Testis (tissue), 3 donors: ENCODE data around the gene ST6GAL1. TPM values are rescaled to one million over a fixed set of nuclear protein-coding genes. Genes with fewer than 3 reads are reported as not detected.
"Not testable (repeated sequence)": the region's sequence is repeated elsewhere in the genome, so short reads cannot be mapped to it uniquely, and the experiment has no call there.

Experiments used
- DNase-seq: peaks from one replicate; pipeline ENCODE4 v3.0.0-alpha.2; 2019
- H3K27ac ChIP-seq, 2 donors: fragments of 200-600 bp; sonication (generic); one replicate each; pipeline ENCODE4 v1.5.1; 2019
- H3K27me3 ChIP-seq: fragments of 200-600 bp; sonication (generic); one replicate; pipeline ENCODE4 v1.5.1; 2019
- H3K36me3 ChIP-seq: fragments of 200-600 bp; sonication (generic); one replicate; pipeline ENCODE4 v1.5.1; 2017; ENCODE audit warnings: low read depth; ENCODE audit errors: missing control alignments
- H3K4me1 ChIP-seq: fragments of 200-600 bp; sonication (generic); one replicate; pipeline ENCODE4 v1.5.1; 2019
- H3K4me3 ChIP-seq, 2 donors: fragments of 200-600 bp; sonication (generic); one replicate each; pipeline ENCODE4 v1.5.1; 2017 to 2019
- H3K9me3 ChIP-seq: fragments of 200-600 bp; sonication (generic); one replicate; pipeline ENCODE4 v1.5.1; 2017
- POLR2A ChIP-seq: fragments of 450-650 bp; IDR thresholded peaks from one replicate; pipeline ENCODE4 v1.6.1; 2017; ENCODE audit warnings: antibody characterized with exemption, mild to moderate bottlenecking, moderate library complexity
- WGBS, 2 donors: methylation state at CpG; one replicate each; pipeline ENCODE4 v1.1.5; 2018; 5-methylcytosine and 5-hydroxymethylcytosine counted together
- intact Hi-C: fragments of 100-400 bp; cut with DNase I; formaldehyde crosslinking; loops from one replicate; pipeline ENCODE4 v1.15.1; 2023; ENCODE audit warnings: low total_unique reads
- polyA plus RNA-seq: library from polyadenylated mRNA; stranded (reverse); fragments of 350-450 nt; fragmentation: Illumina TruSeq; extraction: RNeasy Lipid Tissue Mini Kit (QIAGEN cat#74804); gene quantifications from one replicate; pipeline ENCODE4 v1.2.3, GENCODE V29; 2014; ENCODE audit warnings: low read depth, low replicate concordance; ENCODE audit not compliant: insufficient read depth
- total RNA-seq, 2 donors: library from RNA; depleted of rRNA; stranded (reverse); fragments of >200 nt; gene quantifications; one replicate each; pipeline ENCODE4 v1.2.3, GENCODE V29; 2016
- TF ChIP-seq, protein P1 (sequence below), 3 experiments: fragments of 450-650 bp in 2 of 3; fragments of 200-600 bp in 1 of 3; sonication (generic) in 1 of 3; IDR thresholded peaks; one replicate each; pipeline ENCODE4 v1.5.1; 2016 to 2019; ENCODE audit warnings: antibody characterized with exemption in 3 of 3, mild to moderate bottlenecking in 2 of 3, moderate library complexity in 1 of 3

The ST6GAL1 gene
- total and polyA plus RNA-seq, 3 donors from 2014 or later = 12.8 to 26.3 (median 16.9) TPM

DNA sequence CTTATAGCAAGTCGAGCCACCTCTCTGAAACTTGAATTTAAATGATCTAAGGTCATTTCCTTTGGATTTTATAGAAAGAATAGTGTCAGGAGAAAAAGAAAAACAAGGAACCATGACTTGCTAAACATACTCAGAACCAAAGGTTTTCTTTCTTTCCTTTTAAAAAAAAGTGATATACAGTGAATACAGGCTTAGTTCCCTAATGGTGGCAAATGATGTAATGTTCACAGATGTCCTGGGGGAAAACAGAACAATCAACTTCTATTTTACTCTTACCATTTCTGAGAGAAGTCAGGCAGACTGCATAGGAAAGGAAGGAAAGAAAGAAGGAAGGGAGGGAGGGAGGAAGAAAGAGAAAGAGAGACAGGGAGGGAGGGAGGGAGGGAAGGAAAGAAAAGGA is 56.5 kb downstream of the ST6GAL1 start:
- Histone ChIP-seq H3K4me1 (no peaks in the 10 kb centered on the region), H3K27me3 (no peaks in the 10 kb centered on the region), H3K36me3 (no peaks in the 10 kb centered on the region), H3K27ac (no peak overlapping the region), H3K9me3 (no peaks in the 10 kb centered on the region), H3K4me3 (no peak overlapping the region)
- intact Hi-C loops = no loop called here
- no peak for TF ChIP-seq POLR2A
- TF ChIP-seq, protein P1, sequence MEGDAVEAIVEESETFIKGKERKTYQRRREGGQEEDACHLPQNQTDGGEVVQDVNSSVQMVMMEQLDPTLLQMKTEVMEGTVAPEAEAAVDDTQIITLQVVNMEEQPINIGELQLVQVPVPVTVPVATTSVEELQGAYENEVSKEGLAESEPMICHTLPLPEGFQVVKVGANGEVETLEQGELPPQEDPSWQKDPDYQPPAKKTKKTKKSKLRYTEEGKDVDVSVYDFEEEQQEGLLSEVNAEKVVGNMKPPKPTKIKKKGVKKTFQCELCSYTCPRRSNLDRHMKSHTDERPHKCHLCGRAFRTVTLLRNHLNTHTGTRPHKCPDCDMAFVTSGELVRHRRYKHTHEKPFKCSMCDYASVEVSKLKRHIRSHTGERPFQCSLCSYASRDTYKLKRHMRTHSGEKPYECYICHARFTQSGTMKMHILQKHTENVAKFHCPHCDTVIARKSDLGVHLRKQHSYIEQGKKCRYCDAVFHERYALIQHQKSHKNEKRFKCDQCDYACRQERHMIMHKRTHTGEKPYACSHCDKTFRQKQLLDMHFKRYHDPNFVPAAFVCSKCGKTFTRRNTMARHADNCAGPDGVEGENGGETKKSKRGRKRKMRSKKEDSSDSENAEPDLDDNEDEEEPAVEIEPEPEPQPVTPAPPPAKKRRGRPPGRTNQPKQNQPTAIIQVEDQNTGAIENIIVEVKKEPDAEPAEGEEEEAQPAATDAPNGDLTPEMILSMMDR (IDR thresholded peaks at IDR 0.05) = no peak
- DNase-seq = no peak
- 100% methylated on average over 1 of the region's 1 CpG for WGBS, 2 donors

- no peak for TF ChIP-seq POLR2A
- WGBS, 2 donors = 87 to 96% methylated on average over 3 of the region's 3 CpGs
- Histone ChIP-seq H3K27ac (no peak overlapping the region), H3K27me3 (no peaks in the 10 kb centered on the region), H3K4me1 (no peaks in the 10 kb centered on the region), H3K36me3 (no peaks in the 10 kb centered on the region), H3K4me3 (no peak overlapping the region), H3K9me3 (no peaks in the 10 kb centered on the region)
- no peak for DNase-seq
- intact Hi-C loops = no loop called here
Measured at GRCh38 chr3:186988806-186989205, 58.5 kb downstream of the ST6GAL1 start.

- H3K4me3 ChIP-seq = no peak overlapping the region
- H3K9me3 ChIP-seq = no peaks in the 10 kb centered on the region
- H3K27me3 ChIP-seq = no peaks in the 10 kb centered on the region
- H3K36me3 ChIP-seq = no peaks in the 10 kb centered on the region
- intact Hi-C loops = no loop called here
- H3K4me1 ChIP-seq = no peaks in the 10 kb centered on the region
- DNase-seq = no peak
- 81 to 94% methylated on average over 1 of the region's 1 CpG for WGBS, 2 donors
- no peak for TF ChIP-seq POLR2A
- TF ChIP-seq, protein P1 (IDR thresholded peaks at IDR 0.05) = no peak
- H3K27ac ChIP-seq = no peak overlapping the region
Measured at GRCh38 chr3:186989429-186989828, 59.1 kb downstream of the ST6GAL1 start.

DNA sequence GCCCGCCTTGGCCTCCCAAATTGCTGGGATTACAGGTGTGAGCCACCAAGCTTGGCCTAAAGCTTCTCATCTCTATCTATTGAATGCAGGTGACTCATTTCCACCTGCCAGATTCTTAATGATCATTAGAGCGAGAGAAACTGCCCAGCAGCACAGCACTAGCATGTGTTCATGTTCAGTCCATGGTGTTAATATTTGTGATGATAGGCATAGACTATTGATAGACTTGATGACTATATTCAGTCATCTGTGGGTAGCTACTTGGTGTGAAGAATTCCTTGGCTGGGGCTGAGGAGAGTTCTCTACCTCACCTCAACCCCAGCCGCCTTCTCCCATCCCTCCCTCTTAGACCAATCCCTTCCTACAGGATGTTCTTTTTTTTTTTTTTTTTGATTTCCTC is 60.0 kb downstream of the ST6GAL1 start:
- H3K27ac ChIP-seq = no peak overlapping the region
- H3K4me1 ChIP-seq = no peaks in the 10 kb centered on the region
- H3K36me3 ChIP-seq = no peaks in the 10 kb centered on the region
- no peaks in the 10 kb centered on the region for H3K9me3 ChIP-seq
- H3K4me3 ChIP-seq = no peak overlapping the region
- no peak for TF ChIP-seq POLR2A
- TF ChIP-seq, protein P1 (IDR thresholded peaks at IDR 0.05) = no peak
- H3K27me3 ChIP-seq = no peaks in the 10 kb centered on the region
- WGBS, 2 donors = 92 to 96% methylated on average over 3 of the region's 3 CpGs
- intact Hi-C loops = no loop called here
- DNase-seq = no peak

DNA sequence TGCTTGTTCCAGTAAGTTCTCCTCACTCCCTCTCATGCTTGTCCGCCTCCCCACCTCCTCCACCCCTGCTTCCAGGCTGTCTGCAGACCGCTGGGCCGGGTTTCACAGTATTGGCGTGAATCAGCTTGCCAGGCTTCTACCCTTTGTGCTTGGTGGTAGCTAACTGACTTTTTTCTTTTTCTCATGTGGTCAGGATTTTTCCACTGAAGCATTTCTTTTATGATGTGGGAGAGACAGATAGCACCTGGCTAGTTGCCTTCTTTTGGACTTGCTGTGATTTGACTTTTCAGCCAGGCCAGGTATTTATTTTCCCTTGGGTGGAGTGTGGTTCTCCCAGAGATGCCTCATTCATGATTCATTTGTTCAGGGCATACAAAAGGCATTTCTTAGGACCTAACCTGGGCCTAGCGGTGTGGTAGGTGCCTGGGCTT is 60.6 kb downstream of the ST6GAL1 start:
- intact Hi-C loops = no loop called here

GRCh38 chr3:186991470-186991869 is 61.1 kb downstream of the ST6GAL1 start:
- 93 to 100% methylated on average over 4 of the region's 4 CpGs for WGBS, 2 donors
- no peak for DNase-seq
- Histone ChIP-seq H3K27me3 (no peaks in the 10 kb centered on the region), H3K4me3 (no peak overlapping the region), H3K4me1 (no peaks in the 10 kb centered on the region), H3K27ac (no peak overlapping the region), H3K9me3 (no peaks in the 10 kb centered on the region), H3K36me3 (no peaks in the 10 kb centered on the region)
- TF ChIP-seq, protein P1 (IDR thresholded peaks at IDR 0.05) = no peak
- TF ChIP-seq POLR2A = no peak
- intact Hi-C loops = no loop called here

More for the DNA sequence above, 60.6 kb downstream of the ST6GAL1 start:
- no peak overlapping the region for H3K4me3 ChIP-seq
- TF ChIP-seq POLR2A = no peak
- peak; percentile 60 for DNase-seq
- 86 to 89% methylated on average over 5 of the region's 5 CpGs for WGBS, 2 donors
- H3K9me3 ChIP-seq = no peaks in the 10 kb centered on the region
- H3K27me3 ChIP-seq = no peaks in the 10 kb centered on the region
- H3K27ac ChIP-seq = no peak overlapping the region
- no peaks in the 10 kb centered on the region for H3K36me3 ChIP-seq
- H3K4me1 ChIP-seq = no peaks in the 10 kb centered on the region

DNA sequence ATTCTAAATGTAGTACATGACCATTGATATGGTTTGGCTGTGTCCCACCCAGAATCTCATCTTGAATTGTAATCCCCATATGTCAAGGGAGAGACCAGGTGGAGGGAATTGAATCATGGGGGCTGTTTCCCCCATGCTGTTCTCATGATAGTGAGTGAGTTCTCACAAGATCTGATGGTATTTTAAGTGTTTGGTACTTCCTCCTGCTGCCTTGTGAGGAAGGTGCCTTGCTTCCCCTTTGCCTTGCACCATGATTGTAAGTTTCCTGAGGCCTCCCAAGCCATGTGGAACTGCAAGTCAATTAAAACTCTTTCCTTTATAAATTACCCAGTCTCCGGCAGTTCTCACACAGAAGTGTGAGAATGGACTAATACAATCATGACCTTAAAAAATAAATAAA is 61.8 kb downstream of the ST6GAL1 start:
- intact Hi-C loops = not testable (repeated sequence)

More for the DNA sequence above, 61.8 kb downstream of the ST6GAL1 start:
- not testable (repeated sequence) for H3K27me3 ChIP-seq, H3K4me3 ChIP-seq, DNase-seq, H3K36me3 ChIP-seq, H3K9me3 ChIP-seq, H3K4me1 ChIP-seq, H3K27ac ChIP-seq
- WGBS, 2 donors = 72 to 83% methylated on average over 1 of the region's 1 CpG
